Parathyroid adenoma (tissue), 2 donors: Measurements from ENCODE around the gene CYP8B1.

Experiments
- H2AFZ ChIP-seq: fragments of 300-600 bp; sonication (generic); one replicate; pipeline ENCODE4 v1.7.0; 2017; ENCODE audit warnings: antibody characterized with exemption, mild to moderate bottlenecking
- H3K27ac ChIP-seq: fragments of 300-600 bp; sonication (generic); one replicate; pipeline ENCODE4 v1.7.0; 2017
- H3K27me3 ChIP-seq: fragments of 300-600 bp; sonication (generic); one replicate; pipeline ENCODE4 v1.7.0; 2017; ENCODE audit warnings: low read length; ENCODE audit not compliant: control insufficient read depth, insufficient read depth
- H3K36me3 ChIP-seq: fragments of 300-600 bp; sonication (generic); one replicate; pipeline ENCODE4 v1.7.0; 2017; ENCODE audit warnings: low read length; ENCODE audit not compliant: control insufficient read depth, insufficient read depth
- H3K4me1 ChIP-seq: fragments of 300-600 bp; sonication (generic); one replicate; pipeline ENCODE4 v1.7.0; 2017; ENCODE audit warnings: control low read depth
- H3K4me2 ChIP-seq: fragments of 300-600 bp; sonication (generic); one replicate; pipeline ENCODE4 v1.7.0; 2017; ENCODE audit warnings: low read length
- H3K4me3 ChIP-seq: fragments of 300-600 bp; sonication (generic); one replicate; pipeline ENCODE4 v1.7.0; 2017; ENCODE audit warnings: low read depth, low read length
- H3K79me2 ChIP-seq: fragments of 300-600 bp; sonication (generic); one replicate; pipeline ENCODE4 v1.7.0; 2017; ENCODE audit warnings: control low read depth
- H3K9ac ChIP-seq: fragments of 300-600 bp; sonication (generic); one replicate; pipeline ENCODE4 v1.7.0; 2017; ENCODE audit warnings: mild to moderate bottlenecking
- H3K9me3 ChIP-seq: fragments of 300-600 bp; sonication (generic); one replicate; pipeline ENCODE4 v1.7.0; 2017; ENCODE audit warnings: low read length; ENCODE audit not compliant: control insufficient read depth
- TF ChIP-seq, protein P1 (sequence below): fragments of 300-600 bp; sonication (generic); IDR thresholded peaks from one replicate; pipeline ENCODE4 v1.7.0; 2017; ENCODE audit warnings: antibody characterized with exemption, mild to moderate bottlenecking
- donor health status: primary hyperparathyroidism.

The CYP8B1 gene

DNA sequence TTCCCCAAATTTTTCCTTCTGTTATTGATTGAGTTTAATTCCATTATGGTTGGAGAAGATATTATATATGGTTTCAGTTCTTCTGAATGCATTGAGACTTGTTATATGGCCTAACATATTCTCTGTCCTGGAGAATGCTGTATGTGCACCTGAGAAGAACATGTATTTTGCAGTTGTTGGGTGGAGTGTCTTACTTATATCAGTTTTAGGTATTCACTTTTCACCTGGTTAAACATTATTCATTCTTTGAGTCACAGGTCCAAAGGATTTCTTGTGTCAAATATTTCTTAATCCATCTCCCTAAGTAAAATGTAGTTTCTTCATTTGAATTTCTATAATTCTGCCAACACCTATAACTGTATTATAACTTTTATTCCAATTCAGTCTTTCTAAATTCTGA, 48.7 kb downstream of the CYP8B1 start:
- H3K36me3 ChIP-seq: no peaks in the 10 kb centered on the region
- no peaks in the 10 kb centered on the region for H3K9me3 ChIP-seq
- H3K79me2 ChIP-seq: no peaks in the 10 kb centered on the region
- H3K4me1 ChIP-seq: peaks cover 2% of the 10 kb centered on the region
- no peak overlapping the region for H3K27ac ChIP-seq
- H3K4me2 ChIP-seq: no peak overlapping the region
- H3K9ac ChIP-seq: no peak overlapping the region
- no peak overlapping the region for H2AFZ ChIP-seq
- TF ChIP-seq, protein P1, sequence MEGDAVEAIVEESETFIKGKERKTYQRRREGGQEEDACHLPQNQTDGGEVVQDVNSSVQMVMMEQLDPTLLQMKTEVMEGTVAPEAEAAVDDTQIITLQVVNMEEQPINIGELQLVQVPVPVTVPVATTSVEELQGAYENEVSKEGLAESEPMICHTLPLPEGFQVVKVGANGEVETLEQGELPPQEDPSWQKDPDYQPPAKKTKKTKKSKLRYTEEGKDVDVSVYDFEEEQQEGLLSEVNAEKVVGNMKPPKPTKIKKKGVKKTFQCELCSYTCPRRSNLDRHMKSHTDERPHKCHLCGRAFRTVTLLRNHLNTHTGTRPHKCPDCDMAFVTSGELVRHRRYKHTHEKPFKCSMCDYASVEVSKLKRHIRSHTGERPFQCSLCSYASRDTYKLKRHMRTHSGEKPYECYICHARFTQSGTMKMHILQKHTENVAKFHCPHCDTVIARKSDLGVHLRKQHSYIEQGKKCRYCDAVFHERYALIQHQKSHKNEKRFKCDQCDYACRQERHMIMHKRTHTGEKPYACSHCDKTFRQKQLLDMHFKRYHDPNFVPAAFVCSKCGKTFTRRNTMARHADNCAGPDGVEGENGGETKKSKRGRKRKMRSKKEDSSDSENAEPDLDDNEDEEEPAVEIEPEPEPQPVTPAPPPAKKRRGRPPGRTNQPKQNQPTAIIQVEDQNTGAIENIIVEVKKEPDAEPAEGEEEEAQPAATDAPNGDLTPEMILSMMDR: no peak
- H3K4me3 ChIP-seq: no peak overlapping the region
- H3K27me3 ChIP-seq: no peaks in the 10 kb centered on the region

DNA sequence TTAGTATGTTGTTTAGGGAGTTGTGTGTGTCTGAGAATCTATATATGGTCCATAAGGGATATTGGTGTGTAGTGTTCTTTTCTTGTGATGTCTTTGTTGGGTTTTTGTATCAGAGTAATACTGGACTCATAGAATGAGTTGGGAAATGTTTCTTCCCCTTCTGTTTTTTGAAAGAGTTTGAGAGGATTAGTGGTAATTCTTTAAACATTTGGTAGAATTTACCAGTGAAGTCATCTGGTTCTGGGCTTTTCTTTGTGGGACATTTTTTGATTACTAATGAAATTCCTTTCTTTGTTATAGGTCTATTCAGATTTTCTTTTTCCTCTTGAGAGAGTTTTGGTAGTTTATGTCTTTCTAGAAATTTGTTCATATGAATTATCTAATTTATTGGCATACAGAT, 49.5 kb downstream of the CYP8B1 start:
- Histone ChIP-seq H3K36me3 (no peaks in the 10 kb centered on the region), H3K9ac (no peak overlapping the region), H3K4me3 (no peak overlapping the region), H2AFZ (no peak overlapping the region), H3K27me3 (no peaks in the 10 kb centered on the region), H3K79me2 (no peaks in the 10 kb centered on the region), H3K27ac (no peak overlapping the region), H3K4me1 (peaks cover 2% of the 10 kb centered on the region), H3K4me2 (no peak overlapping the region), H3K9me3 (no peaks in the 10 kb centered on the region)
- TF ChIP-seq, protein P1: no peak

DNA sequence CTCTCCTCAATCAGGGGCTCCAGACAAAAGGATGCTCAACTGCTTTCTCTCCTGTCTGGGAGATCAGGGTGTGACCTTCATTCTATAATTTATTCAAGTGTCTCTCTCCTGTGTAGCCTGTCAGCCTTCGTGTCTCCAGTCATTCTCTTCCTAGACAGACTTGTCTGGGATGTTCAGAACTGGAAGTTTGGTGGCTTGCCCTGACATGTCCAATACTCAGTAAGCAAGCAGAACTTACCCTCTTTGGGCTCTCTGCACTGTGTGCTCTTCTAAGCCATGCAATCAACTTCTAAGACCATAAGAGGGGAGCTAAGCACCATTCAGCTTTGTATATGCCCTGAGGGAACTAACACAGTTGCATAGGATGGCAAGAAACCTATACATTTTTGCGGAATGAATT, 52.3 kb downstream of the CYP8B1 start:
- TF ChIP-seq, protein P1: no peak
- Histone ChIP-seq H3K9ac (no peak overlapping the region), H3K79me2 (no peaks in the 10 kb centered on the region), H3K4me3 (no peak overlapping the region), H3K27me3 (no peaks in the 10 kb centered on the region), H3K27ac (no peak overlapping the region), H3K4me1 (peaks cover 5% of the 10 kb centered on the region), H3K4me2 (no peak overlapping the region), H3K9me3 (no peaks in the 10 kb centered on the region), H2AFZ (no peak overlapping the region), H3K36me3 (no peaks in the 10 kb centered on the region)

DNA sequence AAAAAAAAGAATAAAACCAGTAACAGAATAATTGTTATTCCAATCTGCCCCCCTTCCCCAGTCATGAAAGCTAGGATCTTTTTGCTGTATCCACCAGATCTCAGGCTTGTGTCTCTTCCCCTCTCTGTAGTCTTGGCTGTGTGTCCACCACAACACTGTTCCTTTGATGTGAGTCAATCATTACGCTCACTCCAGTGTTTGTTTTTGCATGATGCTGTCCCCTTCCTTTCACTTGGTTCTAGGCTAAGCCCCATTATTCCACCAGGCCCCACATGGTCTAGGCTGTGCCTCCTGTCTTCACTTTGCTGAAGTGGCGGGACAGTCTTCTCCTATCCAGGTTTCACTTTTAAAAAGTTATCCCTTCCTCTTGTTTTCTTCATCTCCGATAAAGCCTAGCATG, 52.9 kb downstream of the CYP8B1 start:
- Histone ChIP-seq H3K27ac (no peak overlapping the region), H3K9ac (no peak overlapping the region), H3K27me3 (no peaks in the 10 kb centered on the region), H2AFZ (no peak overlapping the region), H3K9me3 (no peaks in the 10 kb centered on the region), H3K4me2 (no peak overlapping the region), H3K36me3 (no peaks in the 10 kb centered on the region), H3K4me1 (peaks cover 5% of the 10 kb centered on the region), H3K4me3 (no peak overlapping the region), H3K79me2 (no peaks in the 10 kb centered on the region)
- TF ChIP-seq, protein P1: no peak
